GM12872 (cell line): Measurements from ENCODE around the gene SCIN.

Experiments
- CTCF ChIP-seq: IDR thresholded peaks from 3 replicates; pipeline ENCODE4 v1.5.1; 2011; ENCODE audit warnings: low read depth, mild to moderate bottlenecking, low read length, moderate library complexity; ENCODE audit not compliant: insufficient read depth

SCIN gene

GRCh38 chr7:12638851-12639456 lies 68.4 kb downstream of the SCIN start:
- TF ChIP-seq CTCF: peak; percentile 40; the same call in 1 of the 3 replicates

GRCh38 chr7:12640299-12641096 lies 70.0 kb downstream of the SCIN start:
- TF ChIP-seq CTCF: no peak

- TF ChIP-seq CTCF: no peak
Measured at GRCh38 chr7:12641196-12641595, 70.7 kb downstream of the SCIN start.

- no peak for TF ChIP-seq CTCF
Measured at GRCh38 chr7:12642508-12642907, 72.0 kb downstream of the SCIN start.

GRCh38 chr7:12643001-12643643 lies 72.6 kb downstream of the SCIN start:
- TF ChIP-seq CTCF: no peak

GRCh38 chr7:12643644-12644043 lies 73.1 kb downstream of the SCIN start:
- TF ChIP-seq CTCF: no peak

GRCh38 chr7:12646139-12646538 lies 75.6 kb downstream of the SCIN start:
- TF ChIP-seq CTCF: no peak
